GM18870 (cell line): ENCODE data around the gene SENP2.
"Not testable (repeated sequence)": the region's sequence is repeated elsewhere in the genome, so short reads cannot be mapped to it uniquely, and the experiment has no call there.

Source experiments
- ATAC-seq: cut with Tn5 transposase; IDR thresholded peaks from one replicate; pipeline ENCODE4 v1.9.1; 2021; ENCODE audit warnings: moderate library complexity; ENCODE audit not compliant: unreplicated experiment

SENP2 gene

GRCh38 chr3:185585859-185586685, at the start of gene SENP2:
SENP2 (plus strand) TSS chr3:185586295; CDS start chr3:185586414, 119 bp downstream.
- ATAC-seq: peak; percentile 92

- peak; percentile 99 for ATAC-seq
These were observed 48.6 kb upstream of the SENP2 start for GRCh38 chr3:185537369-185537970.

GRCh38 chr3:185539934-185540333, 46.2 kb upstream of the SENP2 start:
- no peak for ATAC-seq

DNA sequence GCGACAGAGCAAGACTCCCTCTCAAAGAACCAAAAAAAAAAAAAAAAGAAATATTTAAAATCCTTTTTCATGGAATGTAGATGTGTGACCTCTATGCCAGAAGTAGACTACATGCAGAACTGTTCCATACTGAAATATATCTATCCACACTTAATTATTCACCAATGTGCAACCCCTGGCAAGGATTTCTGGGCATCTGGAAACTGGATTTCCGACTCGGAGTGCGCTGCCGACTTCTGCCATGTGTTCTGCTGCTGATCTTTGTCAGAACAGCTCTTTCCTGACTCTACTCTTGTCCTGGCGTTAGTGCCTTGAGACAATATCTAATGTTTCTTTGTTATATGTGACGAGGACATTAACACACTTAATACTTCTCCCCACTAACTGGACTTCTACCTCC, 45.4 kb upstream of the SENP2 start:
- ATAC-seq: no peak

GRCh38 chr3:185549122-185549521, 37.0 kb upstream of the SENP2 start:
- ATAC-seq: no peak

- ATAC-seq: no peak
These were observed 36.4 kb upstream of the SENP2 start for GRCh38 chr3:185549651-185550111.

- ATAC-seq: peak; percentile 71
These were observed 33.7 kb upstream of the SENP2 start, which contains the start of gene LIPH for GRCh38 chr3:185552358-185552877. LIPH (minus strand) TSS chr3:185552588; CDS start chr3:185552471, 117 bp downstream.

DNA sequence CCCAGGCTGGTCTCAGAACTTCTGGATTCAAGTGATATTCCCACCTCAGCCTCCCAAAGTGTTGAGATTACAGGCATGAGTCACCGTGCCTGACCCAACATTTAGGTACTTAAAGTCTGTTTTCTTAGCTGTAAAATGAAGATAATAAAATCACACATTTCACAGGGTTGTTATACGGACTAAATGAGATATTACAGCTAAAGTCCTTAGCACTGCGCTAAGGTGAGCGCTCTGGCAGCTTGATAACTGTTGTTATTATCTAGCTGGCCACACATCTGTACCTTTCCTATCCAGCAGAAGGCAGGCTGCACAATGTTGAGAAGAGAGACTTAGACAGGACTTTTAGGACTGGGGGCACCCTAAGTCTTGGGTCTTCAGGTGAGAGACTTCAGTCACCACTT, 31.0 kb upstream of the SENP2 start:
- no peak for ATAC-seq

- no peak for ATAC-seq
These were observed 30.2 kb upstream of the SENP2 start for GRCh38 chr3:185555860-185556347.

- not testable (repeated sequence) for ATAC-seq
These were observed 29.5 kb upstream of the SENP2 start for GRCh38 chr3:185556640-185557039.

DNA sequence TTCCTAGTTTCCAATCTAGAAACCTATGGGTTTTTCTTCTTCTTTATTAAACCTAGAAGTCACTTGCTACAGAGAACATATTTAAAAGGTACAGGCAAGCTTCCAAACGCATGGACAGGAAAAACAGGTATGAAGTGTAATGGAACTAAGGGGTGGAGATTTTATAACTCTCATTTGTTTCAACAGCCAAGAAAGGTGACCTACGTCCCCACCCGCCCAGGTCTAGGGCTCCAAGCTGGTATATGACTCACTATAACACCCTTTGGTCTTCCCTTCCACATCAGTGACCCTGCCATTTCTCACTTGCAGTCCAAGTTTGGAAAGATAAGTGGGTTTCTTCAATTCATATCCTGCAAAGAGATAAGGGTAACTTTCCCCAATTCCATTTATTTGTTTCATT, 27.7 kb upstream of the SENP2 start:
- no peak for ATAC-seq

DNA sequence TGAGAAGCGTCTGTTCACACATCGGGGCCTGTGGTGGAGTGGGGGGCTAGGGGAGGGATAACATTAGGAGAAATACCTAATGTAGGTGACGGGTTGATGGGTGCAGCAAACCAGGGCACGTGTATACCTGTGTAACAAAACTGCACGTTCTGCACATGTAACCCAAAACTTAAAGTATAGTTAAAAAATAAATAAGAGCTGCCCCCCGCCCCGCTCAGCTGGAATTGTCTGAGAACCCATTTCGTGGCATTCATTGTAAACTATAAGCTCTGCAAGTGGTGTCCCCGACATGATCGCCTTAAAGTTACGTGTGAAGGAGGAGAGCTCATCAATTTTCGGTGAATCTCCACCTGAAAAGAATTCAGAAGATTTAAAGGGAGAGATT, 26.4 kb upstream of the SENP2 start:
- ATAC-seq: no peak

- ATAC-seq: no peak
These were observed 25.4 kb upstream of the SENP2 start for GRCh38 chr3:185560676-185561075.

DNA sequence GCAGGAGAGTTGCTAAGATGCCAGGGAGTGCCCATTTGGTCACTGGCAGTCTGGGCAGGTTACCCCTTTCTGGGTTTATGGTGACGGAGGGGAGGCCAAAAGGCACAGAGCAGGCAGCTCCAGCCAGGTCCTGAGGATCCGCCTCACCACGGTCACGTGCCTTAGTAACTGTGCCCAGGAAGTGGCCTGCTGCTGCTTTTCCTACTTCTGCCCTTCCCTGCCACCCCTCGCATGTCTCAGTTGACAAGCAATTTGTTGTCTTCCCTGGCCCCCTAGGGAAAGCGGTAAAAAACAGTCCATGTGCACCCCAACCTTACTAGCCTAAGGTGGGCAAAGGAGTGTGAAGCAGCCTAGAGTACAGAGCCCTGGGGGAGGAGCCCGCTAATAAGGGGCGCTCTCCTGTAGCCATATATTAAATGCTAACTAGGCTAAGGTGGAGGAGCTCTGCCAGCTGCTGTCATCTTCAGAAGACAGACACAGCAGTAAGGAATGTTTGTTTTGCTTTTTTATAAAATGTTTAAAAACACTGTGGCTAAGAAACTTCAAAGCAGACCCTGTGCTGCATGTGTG, 24.6 kb upstream of the SENP2 start:
- ATAC-seq: no peak

GRCh38 chr3:185561958-185562357, 24.1 kb upstream of the SENP2 start:
- no peak for ATAC-seq

- ATAC-seq: no peak
These were observed 13.9 kb upstream of the SENP2 start for GRCh38 chr3:185572183-185572582.

DNA sequence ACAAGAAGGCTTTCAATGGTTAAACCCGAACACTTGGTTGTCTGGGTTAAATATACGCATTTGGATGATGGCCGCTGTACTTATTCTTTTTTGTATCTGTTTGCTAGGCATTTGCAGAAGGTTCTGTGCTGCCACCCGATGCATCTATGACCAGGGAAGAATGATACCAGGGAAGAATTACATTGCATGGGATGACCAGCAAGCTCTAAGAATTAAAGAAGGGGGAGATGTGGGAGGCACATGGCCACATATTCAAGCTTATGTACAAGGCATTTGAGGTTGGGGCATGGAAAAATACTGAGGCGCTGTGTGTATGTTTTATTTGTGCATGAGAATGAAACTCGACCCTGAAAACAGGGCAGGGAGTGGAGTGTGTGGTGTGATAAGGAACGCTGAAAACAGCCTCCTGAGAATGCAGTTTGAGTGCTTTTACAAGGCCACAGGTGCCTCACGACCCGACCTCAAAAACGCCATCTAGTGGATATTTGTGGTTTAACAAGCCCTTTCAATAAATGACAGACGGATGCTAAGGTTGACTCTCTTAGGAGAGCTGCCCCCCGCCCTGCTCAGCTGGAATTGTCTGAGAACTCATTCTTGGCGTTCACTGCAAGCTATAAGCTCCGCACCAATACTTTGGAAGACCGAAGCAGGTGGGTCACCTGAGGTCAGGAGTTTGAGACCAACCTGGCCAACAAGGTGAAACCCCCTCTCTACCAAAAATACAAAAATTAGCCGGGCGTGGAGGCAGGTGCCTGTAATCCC, 10.8 kb upstream of the SENP2 start:
- ATAC-seq: not testable (repeated sequence)

DNA sequence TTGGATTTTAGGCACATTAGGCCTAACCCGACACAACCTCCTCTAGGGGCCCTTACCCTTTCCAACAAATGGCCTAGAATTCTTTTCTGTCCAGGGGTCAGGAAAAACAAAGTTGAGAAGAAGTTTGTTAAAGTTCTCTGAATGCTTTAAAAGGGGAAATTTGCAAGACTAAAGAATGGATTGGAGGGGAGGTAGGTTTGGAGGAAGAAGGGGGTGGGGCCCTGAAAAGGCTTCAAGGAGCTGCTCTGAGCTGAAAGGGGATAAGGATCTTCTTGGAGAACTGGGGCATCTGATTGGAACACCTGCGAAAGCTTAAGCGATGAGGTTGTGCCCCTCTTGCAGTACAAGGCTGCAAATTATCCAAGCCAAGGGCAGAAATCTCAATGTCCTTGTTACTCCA, 3.9 kb upstream of the SENP2 start:
- ATAC-seq: no peak

GRCh38 chr3:185582871-185583270, 3.2 kb upstream of the SENP2 start:
- ATAC-seq: no peak

- no peak for ATAC-seq
These were observed 2.2 kb upstream of the SENP2 start for GRCh38 chr3:185583925-185584324.

DNA sequence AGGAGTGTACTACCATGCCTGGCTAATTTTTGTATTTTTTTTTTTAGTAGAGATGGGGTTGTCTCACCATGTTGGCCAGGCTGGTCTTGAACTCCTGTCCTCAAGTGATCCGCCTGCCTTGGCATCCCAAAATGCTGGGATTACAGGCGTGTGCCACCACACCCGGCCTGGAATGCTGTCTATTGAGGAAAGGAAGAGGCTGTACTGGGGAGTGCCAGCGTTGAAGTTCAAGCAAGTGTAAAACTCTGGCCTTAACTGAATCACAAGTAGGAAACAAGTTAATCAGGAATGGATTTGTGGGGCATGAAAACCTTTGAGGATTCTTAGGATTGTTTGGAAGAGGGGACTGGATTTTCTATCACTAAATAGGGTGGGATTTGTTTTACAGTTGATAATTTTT, 1.4 kb upstream of the SENP2 start:
- ATAC-seq: no peak
